ENCODE measurements around the gene DPYSL5.

DNA sequence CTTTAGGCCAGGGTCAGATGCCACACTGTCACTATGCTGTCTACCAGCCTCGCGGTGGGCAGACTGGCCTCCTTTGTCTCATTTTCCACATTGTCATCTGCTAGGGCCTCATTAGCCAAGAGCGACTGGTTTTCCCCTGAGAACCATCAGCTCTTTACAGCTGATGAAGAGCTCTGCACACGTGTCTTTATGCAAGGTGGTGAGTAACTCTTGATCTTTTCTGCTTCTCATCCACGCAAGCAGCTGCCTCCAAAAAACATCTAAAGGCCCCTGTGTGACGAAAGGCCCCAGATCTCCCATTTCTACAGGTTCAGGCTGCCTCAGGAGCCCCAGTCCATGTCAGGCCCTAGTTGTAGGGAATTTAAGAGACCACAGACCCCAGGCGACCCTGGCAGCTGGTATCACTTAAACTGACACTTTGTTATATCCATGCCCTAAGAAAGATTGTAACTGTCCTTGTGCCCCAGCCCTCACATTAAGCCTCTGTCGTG is 52.9 kb downstream of the DPYSL5 start:
- no peak for TF ChIP-seq HES4 (CRISPR knock-in tag; IDR thresholded peaks at IDR 0.05; ENCODE audit: borderline replicate concordance)
- TF ChIP-seq, protein P1, sequence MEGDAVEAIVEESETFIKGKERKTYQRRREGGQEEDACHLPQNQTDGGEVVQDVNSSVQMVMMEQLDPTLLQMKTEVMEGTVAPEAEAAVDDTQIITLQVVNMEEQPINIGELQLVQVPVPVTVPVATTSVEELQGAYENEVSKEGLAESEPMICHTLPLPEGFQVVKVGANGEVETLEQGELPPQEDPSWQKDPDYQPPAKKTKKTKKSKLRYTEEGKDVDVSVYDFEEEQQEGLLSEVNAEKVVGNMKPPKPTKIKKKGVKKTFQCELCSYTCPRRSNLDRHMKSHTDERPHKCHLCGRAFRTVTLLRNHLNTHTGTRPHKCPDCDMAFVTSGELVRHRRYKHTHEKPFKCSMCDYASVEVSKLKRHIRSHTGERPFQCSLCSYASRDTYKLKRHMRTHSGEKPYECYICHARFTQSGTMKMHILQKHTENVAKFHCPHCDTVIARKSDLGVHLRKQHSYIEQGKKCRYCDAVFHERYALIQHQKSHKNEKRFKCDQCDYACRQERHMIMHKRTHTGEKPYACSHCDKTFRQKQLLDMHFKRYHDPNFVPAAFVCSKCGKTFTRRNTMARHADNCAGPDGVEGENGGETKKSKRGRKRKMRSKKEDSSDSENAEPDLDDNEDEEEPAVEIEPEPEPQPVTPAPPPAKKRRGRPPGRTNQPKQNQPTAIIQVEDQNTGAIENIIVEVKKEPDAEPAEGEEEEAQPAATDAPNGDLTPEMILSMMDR (CRISPR knock-in tag; IDR thresholded peaks at IDR 0.05), result no peak
- no peak for TF ChIP-seq ZNF20 (CRISPR knock-in tag; IDR thresholded peaks at IDR 0.05)
- no peak for TF ChIP-seq TAF1 (CRISPR knock-in tag; IDR thresholded peaks at IDR 0.05)
- no peak for TF ChIP-seq TP53 (CRISPR knock-in tag; conservative IDR thresholded peaks at IDR 0.05)
- TF ChIP-seq, protein P2, sequence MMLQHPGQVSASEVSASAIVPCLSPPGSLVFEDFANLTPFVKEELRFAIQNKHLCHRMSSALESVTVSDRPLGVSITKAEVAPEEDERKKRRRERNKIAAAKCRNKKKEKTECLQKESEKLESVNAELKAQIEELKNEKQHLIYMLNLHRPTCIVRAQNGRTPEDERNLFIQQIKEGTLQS (CRISPR knock-in tag; IDR thresholded peaks at IDR 0.05), result no peak
- TF ChIP-seq EHMT2 (IDR thresholded peaks at IDR 0.05; ENCODE audit: borderline replicate concordance, low read depth, low read length), result no peak
- no peak for TF ChIP-seq RAD21 (CRISPR knock-in tag; IDR thresholded peaks at IDR 0.05)
- TF ChIP-seq, protein P3, sequence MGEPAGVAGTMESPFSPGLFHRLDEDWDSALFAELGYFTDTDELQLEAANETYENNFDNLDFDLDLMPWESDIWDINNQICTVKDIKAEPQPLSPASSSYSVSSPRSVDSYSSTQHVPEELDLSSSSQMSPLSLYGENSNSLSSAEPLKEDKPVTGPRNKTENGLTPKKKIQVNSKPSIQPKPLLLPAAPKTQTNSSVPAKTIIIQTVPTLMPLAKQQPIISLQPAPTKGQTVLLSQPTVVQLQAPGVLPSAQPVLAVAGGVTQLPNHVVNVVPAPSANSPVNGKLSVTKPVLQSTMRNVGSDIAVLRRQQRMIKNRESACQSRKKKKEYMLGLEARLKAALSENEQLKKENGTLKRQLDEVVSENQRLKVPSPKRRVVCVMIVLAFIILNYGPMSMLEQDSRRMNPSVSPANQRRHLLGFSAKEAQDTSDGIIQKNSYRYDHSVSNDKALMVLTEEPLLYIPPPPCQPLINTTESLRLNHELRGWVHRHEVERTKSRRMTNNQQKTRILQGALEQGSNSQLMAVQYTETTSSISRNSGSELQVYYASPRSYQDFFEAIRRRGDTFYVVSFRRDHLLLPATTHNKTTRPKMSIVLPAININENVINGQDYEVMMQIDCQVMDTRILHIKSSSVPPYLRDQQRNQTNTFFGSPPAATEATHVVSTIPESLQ (CRISPR knock-in tag; conservative IDR thresholded peaks at IDR 0.05), result no peak
- TF ChIP-seq BHLHE40 (IDR thresholded peaks at IDR 0.05; ENCODE audit: low read length), result no peak
- TF ChIP-seq, protein P4, sequence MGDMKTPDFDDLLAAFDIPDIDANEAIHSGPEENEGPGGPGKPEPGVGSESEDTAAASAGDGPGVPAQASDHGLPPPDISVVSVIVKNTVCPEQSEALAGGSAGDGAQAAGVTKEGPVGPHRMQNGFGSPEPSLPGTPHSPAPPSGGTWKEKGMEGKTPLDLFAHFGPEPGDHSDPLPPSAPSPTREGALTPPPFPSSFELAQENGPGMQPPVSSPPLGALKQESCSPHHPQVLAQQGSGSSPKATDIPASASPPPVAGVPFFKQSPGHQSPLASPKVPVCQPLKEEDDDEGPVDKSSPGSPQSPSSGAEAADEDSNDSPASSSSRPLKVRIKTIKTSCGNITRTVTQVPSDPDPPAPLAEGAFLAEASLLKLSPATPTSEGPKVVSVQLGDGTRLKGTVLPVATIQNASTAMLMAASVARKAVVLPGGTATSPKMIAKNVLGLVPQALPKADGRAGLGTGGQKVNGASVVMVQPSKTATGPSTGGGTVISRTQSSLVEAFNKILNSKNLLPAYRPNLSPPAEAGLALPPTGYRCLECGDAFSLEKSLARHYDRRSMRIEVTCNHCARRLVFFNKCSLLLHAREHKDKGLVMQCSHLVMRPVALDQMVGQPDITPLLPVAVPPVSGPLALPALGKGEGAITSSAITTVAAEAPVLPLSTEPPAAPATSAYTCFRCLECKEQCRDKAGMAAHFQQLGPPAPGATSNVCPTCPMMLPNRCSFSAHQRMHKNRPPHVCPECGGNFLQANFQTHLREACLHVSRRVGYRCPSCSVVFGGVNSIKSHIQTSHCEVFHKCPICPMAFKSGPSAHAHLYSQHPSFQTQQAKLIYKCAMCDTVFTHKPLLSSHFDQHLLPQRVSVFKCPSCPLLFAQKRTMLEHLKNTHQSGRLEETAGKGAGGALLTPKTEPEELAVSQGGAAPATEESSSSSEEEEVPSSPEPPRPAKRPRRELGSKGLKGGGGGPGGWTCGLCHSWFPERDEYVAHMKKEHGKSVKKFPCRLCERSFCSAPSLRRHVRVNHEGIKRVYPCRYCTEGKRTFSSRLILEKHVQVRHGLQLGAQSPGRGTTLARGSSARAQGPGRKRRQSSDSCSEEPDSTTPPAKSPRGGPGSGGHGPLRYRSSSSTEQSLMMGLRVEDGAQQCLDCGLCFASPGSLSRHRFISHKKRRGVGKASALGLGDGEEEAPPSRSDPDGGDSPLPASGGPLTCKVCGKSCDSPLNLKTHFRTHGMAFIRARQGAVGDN (CRISPR knock-in tag; IDR thresholded peaks at IDR 0.05), result no peak
- no peak for TF ChIP-seq MTF1 (CRISPR knock-in tag; IDR thresholded peaks at IDR 0.05)
- no peak for TF ChIP-seq HMG20A (CRISPR knock-in tag; IDR thresholded peaks at IDR 0.05; ENCODE audit: borderline replicate concordance)

Measured in HepG2 (cell line).